HFFc6 (cell line): ENCODE data around the gene TUBA4A. TPM values are rescaled to one million over a fixed set of nuclear protein-coding genes. Genes with fewer than 3 reads are reported as not detected.
A peak's percentile ranks its signal among the peaks of the same experiment; 100 is the strongest.

ENCODE experiments used
- DNase-seq: peaks from one replicate; pipeline ENCODE4 v3.0.0-alpha.2; 2018
- H3K27ac Mint-ChIP-seq: 2 replicates; pipeline ENCODE4 v1.8.0; 2020; ENCODE audit warnings: mild to moderate bottlenecking, mixed read lengths
- H3K27me3 Mint-ChIP-seq: 2 replicates; pipeline ENCODE4 v1.8.0; 2021; ENCODE audit warnings: mild to moderate bottlenecking, moderate library complexity, mixed read lengths; ENCODE audit not compliant: insufficient read depth
- H3K36me3 Mint-ChIP-seq: 2 replicates; pipeline ENCODE4 v1.8.0; 2021; ENCODE audit warnings: low read depth, mixed read lengths
- H3K4me1 Mint-ChIP-seq: 2 replicates; pipeline ENCODE4 v1.8.0; 2020; ENCODE audit warnings: low read depth, mixed read lengths
- H3K4me3 Mint-ChIP-seq: 2 replicates; pipeline ENCODE4 v1.8.0; 2020; ENCODE audit warnings: mild to moderate bottlenecking, moderate library complexity, mixed read lengths
- H3K9me3 Mint-ChIP-seq: 2 replicates; pipeline ENCODE4 v1.8.0; 2020; ENCODE audit warnings: mild to moderate bottlenecking, mixed read lengths
- total RNA-seq, 6 experiments: library from RNA; stranded (reverse); fragmentation: NEBNext Ultra II Directional; extraction: Animal tissue kit (Norgen Biotek cat#: 25700); gene quantifications; 2 replicates in 1 of 6; 3 replicates in 5 of 6; pipeline ENCODE4 v1.2.3, GENCODE V29; 2021
- TF ChIP-seq, protein P1 (sequence below): fragments of 200-600 bp; sonication (generic); IDR thresholded peaks from 2 replicates; pipeline ENCODE4 v1.5.0; 2021; ENCODE audit warnings: antibody characterized with exemption, mild to moderate bottlenecking

The TUBA4A gene
- total RNA-seq, 6 experiments from 2014 or later = 40.4 to 66.3 (median 48.2) TPM

DNA sequence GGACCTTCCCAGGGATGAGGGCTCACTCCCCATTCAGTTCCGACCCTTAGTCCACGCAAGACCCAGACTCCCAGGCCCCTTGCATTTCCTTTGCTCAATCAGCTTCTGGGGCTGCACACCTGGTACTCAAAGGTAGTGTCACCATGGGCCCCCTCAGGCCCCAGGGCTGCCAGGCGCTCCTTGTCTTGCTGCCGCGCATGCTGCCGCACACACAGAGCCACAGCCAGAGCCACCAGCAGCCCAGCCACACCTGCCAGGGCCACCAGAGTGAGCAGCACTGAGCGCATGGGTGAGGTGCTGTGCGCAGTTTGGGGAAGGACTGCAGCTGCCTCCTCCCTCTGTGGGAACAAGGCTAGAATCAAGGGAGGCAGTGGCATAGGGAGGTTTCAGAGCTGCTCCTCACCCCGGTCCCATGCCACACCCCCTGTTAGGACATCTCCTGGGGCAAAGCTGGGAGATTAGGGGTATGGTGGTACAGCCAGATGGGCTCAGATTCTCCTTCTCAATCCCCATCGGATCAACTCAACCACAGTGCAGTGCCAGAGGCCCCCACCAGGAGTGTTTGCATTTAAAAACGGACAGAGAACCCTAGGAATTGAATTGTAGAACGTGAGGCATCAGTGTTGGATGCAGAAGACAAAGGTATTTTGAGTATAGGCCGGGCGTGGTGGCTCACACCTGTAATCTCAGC, 44.2 kb upstream of the TUBA4A start:
- Mint-ChIP-seq H3K36me3 (no peaks in the 10 kb centered on the region), H3K4me1 (peaks cover 6% of the 10 kb centered on the region), H3K9me3 (no peaks in the 10 kb centered on the region), H3K4me3 (no peak overlapping the region), H3K27ac (no peak overlapping the region), H3K27me3 (peaks cover 6% of the 10 kb centered on the region)
- TF ChIP-seq, protein P1, sequence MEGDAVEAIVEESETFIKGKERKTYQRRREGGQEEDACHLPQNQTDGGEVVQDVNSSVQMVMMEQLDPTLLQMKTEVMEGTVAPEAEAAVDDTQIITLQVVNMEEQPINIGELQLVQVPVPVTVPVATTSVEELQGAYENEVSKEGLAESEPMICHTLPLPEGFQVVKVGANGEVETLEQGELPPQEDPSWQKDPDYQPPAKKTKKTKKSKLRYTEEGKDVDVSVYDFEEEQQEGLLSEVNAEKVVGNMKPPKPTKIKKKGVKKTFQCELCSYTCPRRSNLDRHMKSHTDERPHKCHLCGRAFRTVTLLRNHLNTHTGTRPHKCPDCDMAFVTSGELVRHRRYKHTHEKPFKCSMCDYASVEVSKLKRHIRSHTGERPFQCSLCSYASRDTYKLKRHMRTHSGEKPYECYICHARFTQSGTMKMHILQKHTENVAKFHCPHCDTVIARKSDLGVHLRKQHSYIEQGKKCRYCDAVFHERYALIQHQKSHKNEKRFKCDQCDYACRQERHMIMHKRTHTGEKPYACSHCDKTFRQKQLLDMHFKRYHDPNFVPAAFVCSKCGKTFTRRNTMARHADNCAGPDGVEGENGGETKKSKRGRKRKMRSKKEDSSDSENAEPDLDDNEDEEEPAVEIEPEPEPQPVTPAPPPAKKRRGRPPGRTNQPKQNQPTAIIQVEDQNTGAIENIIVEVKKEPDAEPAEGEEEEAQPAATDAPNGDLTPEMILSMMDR = no peak
- DNase-seq = no peak

DNA sequence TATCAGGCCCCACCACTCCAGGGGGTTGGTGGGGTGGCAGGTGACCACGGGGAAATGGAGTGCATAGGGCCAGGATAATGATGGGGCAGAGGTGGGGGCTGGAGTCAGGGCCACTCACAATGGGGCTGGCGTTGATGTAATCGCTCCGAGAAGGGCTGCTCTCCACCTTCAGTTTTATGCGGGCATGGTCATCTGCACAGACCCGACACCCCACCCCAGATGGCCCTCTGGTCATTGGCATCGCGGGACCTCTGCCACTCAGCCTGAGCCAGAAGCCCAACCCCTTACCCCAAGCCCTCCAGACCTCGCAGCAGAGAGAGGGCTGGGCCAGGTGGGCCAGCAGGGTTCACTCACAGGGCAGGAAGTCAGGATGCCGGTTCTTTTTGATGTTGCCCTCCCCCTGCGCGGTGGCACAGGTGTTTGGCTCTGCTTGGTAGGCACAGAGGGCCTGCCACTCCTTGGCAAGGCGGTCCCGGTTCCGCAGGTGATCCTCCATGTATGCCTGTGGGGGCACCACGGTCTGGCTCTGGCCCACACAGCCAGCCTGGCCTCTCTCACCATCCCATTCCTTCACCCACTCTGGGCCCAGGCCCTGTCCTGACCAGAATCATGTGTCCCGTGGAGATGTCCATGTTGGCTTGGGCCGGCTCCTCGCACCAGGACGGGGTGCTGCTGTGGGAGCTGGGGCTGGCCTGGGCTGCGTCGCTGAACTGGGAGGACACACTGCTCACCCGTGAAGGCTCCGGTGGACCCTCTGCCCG, 43.1 kb upstream of the TUBA4A start:
- Mint-ChIP-seq H3K36me3 (no peaks in the 10 kb centered on the region), H3K4me1 (peaks cover 6% of the 10 kb centered on the region), H3K27me3 (peaks cover 8% of the 10 kb centered on the region), H3K4me3 (no peak overlapping the region), H3K9me3 (no peaks in the 10 kb centered on the region), H3K27ac (no peak overlapping the region)
- DNase-seq = no peak
- TF ChIP-seq, protein P1 = no peak

DNA sequence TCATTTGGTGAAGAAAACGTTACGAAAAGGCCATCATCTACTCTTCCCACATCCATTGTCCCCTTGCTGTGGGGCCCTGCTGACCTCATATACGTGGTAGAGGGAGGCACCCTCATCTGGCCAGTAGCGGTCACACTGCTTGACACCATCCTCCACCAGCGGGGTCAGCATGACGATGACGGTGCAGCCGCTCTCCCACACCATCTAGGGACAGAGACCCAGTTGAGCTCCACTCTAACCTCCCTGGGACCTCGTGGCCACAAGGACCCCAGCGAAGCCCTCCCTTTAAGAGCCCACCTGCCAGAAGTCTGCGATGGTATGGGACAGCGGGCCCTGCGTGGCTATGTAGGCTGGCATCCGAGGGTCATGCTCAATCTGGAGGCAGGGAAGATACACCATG, 42.4 kb upstream of the TUBA4A start:
- Mint-ChIP-seq H3K36me3 (no peaks in the 10 kb centered on the region), H3K4me1 (peaks cover 6% of the 10 kb centered on the region), H3K27ac (no peak overlapping the region), H3K9me3 (no peaks in the 10 kb centered on the region), H3K4me3 (no peak overlapping the region), H3K27me3 (peaks cover 4% of the 10 kb centered on the region)
- no peak for DNase-seq
- TF ChIP-seq, protein P1 = no peak

DNA sequence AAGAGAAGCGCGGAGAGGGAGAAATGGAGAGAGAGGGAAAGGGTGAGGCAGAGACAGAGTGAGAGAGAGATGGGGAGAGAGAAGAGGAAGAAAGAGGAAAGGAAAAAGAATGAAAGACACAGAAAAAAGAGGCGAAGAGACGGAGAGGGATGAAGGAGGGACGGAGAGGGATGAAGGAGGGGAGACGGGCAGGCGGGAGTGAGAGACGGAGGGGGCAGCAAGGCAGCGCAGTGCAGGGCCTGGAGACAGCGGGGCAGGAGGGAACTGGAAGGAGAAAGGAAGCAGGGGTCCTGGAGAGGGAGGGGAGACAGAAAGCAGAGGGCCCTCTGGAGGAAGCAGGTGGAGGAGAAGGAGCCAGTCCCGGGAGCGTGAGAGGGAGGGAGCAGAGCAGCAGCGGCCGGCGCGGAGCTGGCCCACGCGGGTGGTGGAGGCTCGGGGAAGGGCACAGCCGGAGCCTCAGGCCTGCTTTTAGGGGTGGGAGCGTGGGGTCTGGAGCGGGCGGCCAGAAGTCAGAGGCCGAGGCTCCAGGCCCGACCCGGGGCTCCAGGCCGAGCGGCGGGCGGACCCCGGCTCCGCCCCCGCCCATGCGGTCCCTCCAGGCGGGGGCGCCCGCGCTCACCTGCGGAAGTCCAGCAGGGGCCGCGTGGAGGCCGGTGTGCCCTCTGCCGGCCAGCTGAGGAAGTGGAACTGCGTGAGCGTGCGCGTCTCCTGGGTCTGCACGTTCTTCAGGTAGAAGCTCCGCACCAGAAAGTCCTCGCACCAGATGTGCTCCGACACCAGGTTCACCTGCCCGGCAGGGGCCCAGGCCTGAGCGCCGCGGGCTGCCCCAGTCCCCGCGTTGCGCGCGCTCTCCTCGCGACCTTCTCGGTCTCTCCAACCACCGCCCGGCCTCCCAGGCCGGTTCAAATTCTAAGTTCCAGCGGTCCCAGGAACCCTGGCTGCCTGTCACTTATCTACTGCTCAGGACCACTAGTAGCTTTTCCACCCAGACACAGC, 40.9 kb upstream of the TUBA4A start:
- Mint-ChIP-seq H3K27me3 (peaks cover 4% of the 10 kb centered on the region), H3K27ac (peak overlapping the region; percentile 49), H3K4me3 (peak overlapping the region; percentile 78), H3K4me1 (peaks cover 11% of the 10 kb centered on the region), H3K36me3 (no peaks in the 10 kb centered on the region), H3K9me3 (no peaks in the 10 kb centered on the region)
- peak; percentile 53 for DNase-seq
- TF ChIP-seq, protein P1 = peak; percentile 100

DNA sequence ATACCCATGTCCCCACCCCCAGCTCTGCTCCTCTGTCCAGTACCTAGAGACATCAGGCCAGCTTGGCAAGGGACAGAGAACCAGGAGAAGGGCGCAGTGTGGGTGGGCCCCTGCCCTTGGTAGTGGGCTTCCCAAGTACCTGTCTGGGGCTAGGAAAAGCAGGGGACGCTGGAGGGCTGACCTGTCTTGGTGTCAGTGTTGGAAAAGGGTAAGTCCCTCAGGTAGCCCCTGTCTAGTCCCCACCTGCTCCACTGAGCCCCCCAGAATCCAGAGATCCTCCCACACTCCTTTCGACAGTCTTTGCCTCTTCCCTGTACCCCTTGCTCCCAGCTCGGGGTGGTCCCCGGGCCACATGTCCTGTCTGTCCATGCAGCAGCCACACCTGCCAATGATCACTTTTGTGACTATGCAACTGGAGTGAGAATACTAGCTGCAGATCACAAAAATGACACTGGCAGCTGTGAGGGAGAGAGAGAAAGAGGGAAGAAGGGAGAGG, 40.1 kb upstream of the TUBA4A start:
- TF ChIP-seq, protein P1 = no peak
- Mint-ChIP-seq H3K9me3 (no peaks in the 10 kb centered on the region), H3K4me3 (peak overlapping the region; percentile 69), H3K27ac (no peak overlapping the region), H3K36me3 (no peaks in the 10 kb centered on the region), H3K27me3 (peaks cover 5% of the 10 kb centered on the region), H3K4me1 (peaks cover 16% of the 10 kb centered on the region)
- no peak for DNase-seq
